Brain microvascular endothelial cell (primary cell): ENCODE measurements around the gene CATSPER3.
"Not testable (repeated sequence)": the region's sequence is repeated elsewhere in the genome, so short reads cannot be mapped to it uniquely, and the experiment has no call there.

Source experiments
- DNase-seq: peaks from one replicate; pipeline ENCODE4 v3.0.0-alpha.2; 2020
- H3K27ac ChIP-seq: fragments of 250-450 bp; sonication (Bioruptor Pico); 2 replicates; pipeline ENCODE4 v1.5.1; 2020; ENCODE audit warnings: mild to moderate bottlenecking, moderate library complexity
- H3K27me3 ChIP-seq: fragments of 250-450 bp; sonication (Bioruptor Pico); replicated peaks from 2 replicates; pipeline ENCODE4 v1.5.1; 2020; ENCODE audit warnings: mild to moderate bottlenecking
- H3K36me3 ChIP-seq: fragments of 250-450 bp; sonication (Bioruptor Pico); replicated peaks from 2 replicates; pipeline ENCODE4 v1.5.1; 2020; ENCODE audit warnings: mild to moderate bottlenecking
- H3K4me3 ChIP-seq: 2 replicates; pipeline ENCODE4 v1.5.1; 2011; ENCODE audit warnings: low read depth, mild to moderate bottlenecking, control low read depth, low read length, moderate library complexity
- in situ Hi-C: cut with HindIII; loops from 2 replicates; pipeline ENCODE4 v1.10.0; 2017; ENCODE audit warnings: low sequenced_read_pairs, low pct_ligation_motif_present
- TF ChIP-seq, protein P1 (sequence below): IDR thresholded peaks from 2 replicates; pipeline ENCODE4 v1.5.1; 2011; ENCODE audit warnings: low read depth, mild to moderate bottlenecking, moderate library complexity, low read length, control low read depth, inconsistent platforms; ENCODE audit errors: missing control alignments

Gene CATSPER3

GRCh38 chr5:134992148-134992547 lies 24.4 kb downstream of the CATSPER3 start:
- no peak overlapping the region for H3K27ac ChIP-seq
- H3K36me3 ChIP-seq = no peaks in the 10 kb centered on the region
- TF ChIP-seq, protein P1, sequence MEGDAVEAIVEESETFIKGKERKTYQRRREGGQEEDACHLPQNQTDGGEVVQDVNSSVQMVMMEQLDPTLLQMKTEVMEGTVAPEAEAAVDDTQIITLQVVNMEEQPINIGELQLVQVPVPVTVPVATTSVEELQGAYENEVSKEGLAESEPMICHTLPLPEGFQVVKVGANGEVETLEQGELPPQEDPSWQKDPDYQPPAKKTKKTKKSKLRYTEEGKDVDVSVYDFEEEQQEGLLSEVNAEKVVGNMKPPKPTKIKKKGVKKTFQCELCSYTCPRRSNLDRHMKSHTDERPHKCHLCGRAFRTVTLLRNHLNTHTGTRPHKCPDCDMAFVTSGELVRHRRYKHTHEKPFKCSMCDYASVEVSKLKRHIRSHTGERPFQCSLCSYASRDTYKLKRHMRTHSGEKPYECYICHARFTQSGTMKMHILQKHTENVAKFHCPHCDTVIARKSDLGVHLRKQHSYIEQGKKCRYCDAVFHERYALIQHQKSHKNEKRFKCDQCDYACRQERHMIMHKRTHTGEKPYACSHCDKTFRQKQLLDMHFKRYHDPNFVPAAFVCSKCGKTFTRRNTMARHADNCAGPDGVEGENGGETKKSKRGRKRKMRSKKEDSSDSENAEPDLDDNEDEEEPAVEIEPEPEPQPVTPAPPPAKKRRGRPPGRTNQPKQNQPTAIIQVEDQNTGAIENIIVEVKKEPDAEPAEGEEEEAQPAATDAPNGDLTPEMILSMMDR = no peak
- DNase-seq = no peak
- no peaks in the 10 kb centered on the region for H3K27me3 ChIP-seq
- H3K4me3 ChIP-seq = no peak overlapping the region
- in situ Hi-C loops = no loop called here

DNA sequence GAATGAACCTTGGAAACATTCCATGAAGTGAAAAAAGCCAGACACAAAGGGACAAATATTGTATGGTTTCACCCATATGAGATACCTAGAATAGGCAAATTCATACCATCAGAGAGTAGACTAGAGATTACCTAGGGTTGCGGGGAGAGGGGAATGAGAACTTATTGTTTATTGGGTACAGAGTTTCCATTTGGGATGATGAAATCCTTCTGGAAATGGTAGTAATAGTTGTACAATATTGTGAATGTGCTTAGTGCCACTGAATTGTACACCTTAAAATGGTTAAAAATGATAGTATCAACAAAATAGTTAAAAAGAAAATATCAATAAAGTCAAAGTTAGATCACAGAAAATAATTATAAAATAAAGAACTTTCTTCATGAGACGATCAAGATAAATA lies 25.5 kb downstream of the CATSPER3 start:
- TF ChIP-seq, protein P1 = no peak
- H3K27ac ChIP-seq = no peak overlapping the region
- no peaks in the 10 kb centered on the region for H3K27me3 ChIP-seq
- DNase-seq = no peak
- in situ Hi-C loops = no loop called here
- no peak overlapping the region for H3K4me3 ChIP-seq
- no peaks in the 10 kb centered on the region for H3K36me3 ChIP-seq

DNA sequence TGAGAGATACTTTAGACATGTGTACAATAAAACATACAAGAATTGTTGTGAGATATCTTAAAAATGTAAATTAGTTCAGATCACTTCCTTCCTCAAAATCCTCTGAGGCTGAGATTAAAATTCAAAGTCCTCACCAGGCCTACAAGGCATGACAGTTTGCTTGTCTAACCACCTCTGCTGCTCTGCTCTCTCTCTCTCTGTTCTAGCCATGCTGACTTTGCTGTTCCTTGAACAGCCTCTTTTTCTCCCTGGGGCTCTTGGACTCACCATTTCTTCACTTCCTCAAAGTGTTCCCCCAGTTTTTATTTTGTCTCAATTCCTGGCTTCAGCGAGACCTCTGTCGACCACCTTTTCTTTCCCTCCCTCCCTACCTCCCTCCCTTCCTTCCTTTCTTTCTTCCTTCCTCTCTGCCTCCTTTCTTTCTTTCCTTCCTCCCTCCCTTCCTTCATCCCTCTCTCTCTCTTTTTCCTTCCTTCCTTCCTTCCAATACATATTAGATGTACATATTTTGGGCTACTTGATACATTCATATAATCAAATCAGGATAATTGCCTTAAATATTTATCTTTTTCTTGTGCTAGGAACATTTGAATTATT lies 27.0 kb downstream of the CATSPER3 start:
- H3K27ac ChIP-seq = no peak overlapping the region
- no peaks in the 10 kb centered on the region for H3K27me3 ChIP-seq
- in situ Hi-C loops = no loop called here
- TF ChIP-seq, protein P1 = no peak
- no peak overlapping the region for H3K4me3 ChIP-seq
- no peak for DNase-seq
- H3K36me3 ChIP-seq = no peaks in the 10 kb centered on the region

DNA sequence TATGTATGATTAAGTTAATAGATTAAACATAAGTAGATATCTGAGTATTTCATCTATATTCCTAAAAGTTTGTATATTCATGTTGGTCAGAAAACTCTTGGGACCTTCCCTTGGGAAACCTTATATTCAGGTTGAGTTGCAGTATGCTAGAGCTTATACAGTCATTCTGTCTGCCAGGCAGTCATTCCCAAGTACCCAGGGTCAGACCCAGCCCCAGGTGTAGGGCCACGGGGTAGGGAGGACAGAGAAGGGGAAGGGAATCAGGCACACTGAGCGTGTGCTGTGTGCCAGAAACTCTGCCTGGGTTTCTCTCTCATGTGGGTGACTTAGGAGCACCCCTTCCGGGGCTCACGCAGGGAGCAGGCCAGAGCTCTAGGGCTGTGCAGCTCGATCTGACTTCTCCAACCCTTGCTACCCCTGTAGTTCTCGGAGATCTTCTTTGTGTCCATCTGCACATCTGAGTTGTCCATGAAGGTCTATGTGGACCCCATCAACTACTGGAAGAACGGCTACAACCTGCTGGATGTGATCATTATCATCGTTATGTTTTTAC lies 28.2 kb downstream of the CATSPER3 start:
- DNase-seq = no peak
- in situ Hi-C loops = no loop called here
- TF ChIP-seq, protein P1 = no peak
- Histone ChIP-seq H3K4me3 (no peak overlapping the region), H3K27ac (no peak overlapping the region), H3K36me3 (no peaks in the 10 kb centered on the region), H3K27me3 (no peaks in the 10 kb centered on the region)

- Histone ChIP-seq H3K36me3 (no peaks in the 10 kb centered on the region), H3K4me3 (no peak overlapping the region), H3K27ac (no peak overlapping the region), H3K27me3 (no peaks in the 10 kb centered on the region)
- no peak for DNase-seq
- TF ChIP-seq, protein P1 = no peak
- in situ Hi-C loops = no loop called here
Measured at GRCh38 chr5:134997015-134997414, 29.3 kb downstream of the CATSPER3 start.

DNA sequence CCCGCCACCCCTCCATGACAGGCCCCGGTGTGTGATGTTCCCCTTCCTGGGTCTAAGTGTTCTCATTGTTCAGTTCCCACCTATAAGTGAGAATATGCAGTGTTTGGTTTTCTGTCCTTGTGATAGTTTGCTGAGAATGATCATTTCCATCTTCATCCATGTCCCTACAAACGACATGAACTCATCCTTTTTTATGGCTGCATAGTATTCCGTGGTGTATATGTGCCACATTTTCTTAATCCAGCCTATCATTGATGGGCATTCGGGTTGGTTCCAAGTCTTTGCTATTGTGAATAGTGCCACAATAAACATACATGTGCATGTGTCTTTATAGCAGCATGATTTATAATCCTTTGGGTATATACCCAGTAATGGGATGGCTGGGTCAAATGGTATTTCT lies 30.4 kb downstream of the CATSPER3 start:
- in situ Hi-C loops, H3K4me3 ChIP-seq, H3K27ac ChIP-seq: not testable (repeated sequence)

More for the DNA sequence above, 30.4 kb downstream of the CATSPER3 start:
- not testable (repeated sequence) for H3K27me3 ChIP-seq, H3K36me3 ChIP-seq, DNase-seq
